ENCODE data around the gene TFPI2. TPM values are rescaled to one million over a fixed set of nuclear protein-coding genes. Genes with fewer than 3 reads are reported as not detected.
A peak's percentile ranks its signal among the peaks of the same experiment; 100 is the strongest.
"Not testable (repeated sequence)": the region's sequence is repeated elsewhere in the genome, so short reads cannot be mapped to it uniquely, and the experiment has no call there.

The TFPI2 gene
- total RNA-seq, 4 donors from 2014 or later = 0.67 to 1.9 (median 0.95) TPM; not detected in 1

DNA sequence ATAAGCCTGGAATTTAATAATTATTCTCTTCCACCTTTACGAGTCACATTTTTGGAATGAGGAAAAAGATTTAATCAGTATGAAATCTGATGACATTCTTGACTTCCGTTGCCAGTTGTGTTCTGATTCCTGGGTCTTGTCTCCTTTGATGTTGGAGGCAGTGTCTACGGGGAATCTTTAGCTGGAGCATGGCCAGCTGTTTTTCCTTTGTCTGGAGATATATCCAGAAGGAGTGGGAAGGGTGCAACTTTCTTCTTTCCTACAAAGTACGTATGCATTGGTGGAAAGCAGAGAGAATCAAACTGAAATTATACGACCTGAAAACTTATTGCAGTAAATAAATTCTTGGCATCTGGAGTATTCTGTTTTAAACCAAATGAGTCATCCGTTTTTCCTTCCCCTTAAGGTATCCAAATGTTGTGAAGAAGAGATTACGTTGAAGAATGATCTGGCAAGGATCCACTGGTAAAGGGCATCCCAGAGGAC lies 24.1 kb upstream of the TFPI2 start:
- H3K27ac ChIP-seq = peak overlapping the region in 3 of 4 donors; percentile 30 to 63 (median 33)
- no peak for DNase-seq

DNA sequence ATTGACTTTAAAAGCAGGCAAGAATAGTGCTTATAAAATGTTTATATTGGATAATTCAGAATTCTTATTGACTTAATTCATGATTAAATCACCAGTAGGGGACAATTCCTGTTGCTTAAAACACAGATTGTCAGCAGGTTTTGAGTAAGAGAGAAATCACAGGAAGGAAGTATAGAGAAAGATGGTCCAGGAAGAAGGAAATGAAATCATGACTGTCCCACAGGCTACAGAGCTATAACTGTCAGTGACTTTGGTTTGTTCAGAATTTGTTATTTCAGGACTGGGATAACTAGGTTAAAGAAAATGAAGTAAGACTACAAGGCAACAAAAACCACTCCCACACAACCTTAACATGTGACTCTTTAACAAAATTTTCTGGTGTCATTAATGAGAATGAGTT lies 22.6 kb upstream of the TFPI2 start:
- TF ChIP-seq, protein P1, sequence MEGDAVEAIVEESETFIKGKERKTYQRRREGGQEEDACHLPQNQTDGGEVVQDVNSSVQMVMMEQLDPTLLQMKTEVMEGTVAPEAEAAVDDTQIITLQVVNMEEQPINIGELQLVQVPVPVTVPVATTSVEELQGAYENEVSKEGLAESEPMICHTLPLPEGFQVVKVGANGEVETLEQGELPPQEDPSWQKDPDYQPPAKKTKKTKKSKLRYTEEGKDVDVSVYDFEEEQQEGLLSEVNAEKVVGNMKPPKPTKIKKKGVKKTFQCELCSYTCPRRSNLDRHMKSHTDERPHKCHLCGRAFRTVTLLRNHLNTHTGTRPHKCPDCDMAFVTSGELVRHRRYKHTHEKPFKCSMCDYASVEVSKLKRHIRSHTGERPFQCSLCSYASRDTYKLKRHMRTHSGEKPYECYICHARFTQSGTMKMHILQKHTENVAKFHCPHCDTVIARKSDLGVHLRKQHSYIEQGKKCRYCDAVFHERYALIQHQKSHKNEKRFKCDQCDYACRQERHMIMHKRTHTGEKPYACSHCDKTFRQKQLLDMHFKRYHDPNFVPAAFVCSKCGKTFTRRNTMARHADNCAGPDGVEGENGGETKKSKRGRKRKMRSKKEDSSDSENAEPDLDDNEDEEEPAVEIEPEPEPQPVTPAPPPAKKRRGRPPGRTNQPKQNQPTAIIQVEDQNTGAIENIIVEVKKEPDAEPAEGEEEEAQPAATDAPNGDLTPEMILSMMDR (IDR thresholded peaks at IDR 0.05) = no peak
- TF ChIP-seq POLR2A (IDR thresholded peaks at IDR 0.05) = no peak
- H3K4me3 ChIP-seq = no peak overlapping the region
- H3K27me3 ChIP-seq = no peaks in the 10 kb centered on the region
- H3K9me3 ChIP-seq = no peaks in the 10 kb centered on the region
- intact Hi-C loops (cut with DNase I) = no loop called here
- H3K4me1 ChIP-seq = peaks cover 0 to 18% (median 0%) of the 10 kb centered on the region in 3 donors
- H3K36me3 ChIP-seq = no peaks in the 10 kb centered on the region
- DNase-seq = no peak
- peak overlapping the region in 1 of 4 donors; percentile 21 for H3K27ac ChIP-seq

More for the DNA sequence above, 24.1 kb upstream of the TFPI2 start:
- intact Hi-C loops (cut with DNase I) = no loop called here
- WGBS, 2 donors = 17 to 18% methylated on average over 7 of the region's 7 CpGs
- no peak for TF ChIP-seq POLR2A (IDR thresholded peaks at IDR 0.05)
- TF ChIP-seq, protein P1 (IDR thresholded peaks at IDR 0.05) = no peak
- H3K4me1 ChIP-seq = peaks cover 0 to 18% (median 0%) of the 10 kb centered on the region in 3 donors
- H3K36me3 ChIP-seq = no peaks in the 10 kb centered on the region
- H3K27me3 ChIP-seq = no peaks in the 10 kb centered on the region
- H3K9me3 ChIP-seq = no peaks in the 10 kb centered on the region
- H3K4me3 ChIP-seq = peak overlapping the region in 1 of 4 donors; percentile 19

- Histone ChIP-seq H3K4me1 (peaks cover 0 to 18% (median 0%) of the 10 kb centered on the region in 3 donors), H3K27ac (peak overlapping the region in 1 of 4 donors; percentile 21)
- H3K4me3 ChIP-seq; H3K27me3 ChIP-seq; H3K36me3 ChIP-seq; DNase-seq; intact Hi-C loops (cut with DNase I); H3K9me3 ChIP-seq: not testable (repeated sequence)
These were observed 21.1 kb upstream of the TFPI2 start for GRCh38 chr7:93911661-93912060.

- Histone ChIP-seq H3K27ac (peak overlapping the region in 2 of 4 donors; percentile 21 to 47), H3K4me1 (peaks cover 0 to 18% (median 0%) of the 10 kb centered on the region in 3 donors)
- H3K4me3 ChIP-seq; intact Hi-C loops (cut with DNase I); DNase-seq; H3K9me3 ChIP-seq; H3K36me3 ChIP-seq; H3K27me3 ChIP-seq: not testable (repeated sequence)
- WGBS, 2 donors = 59% methylated on average over 2 of the region's 3 CpGs; no CpG with 5 or more reads in 1 of the 2 donors
These were observed 20.7 kb upstream of the TFPI2 start for GRCh38 chr7:93911242-93911641.

- no peak for TF ChIP-seq POLR2A (IDR thresholded peaks at IDR 0.05)
- TF ChIP-seq, protein P1 (IDR thresholded peaks at IDR 0.05) = no peak
- 12 to 37% methylated on average over 3 of the region's 3 CpGs for WGBS, 2 donors
- no peak for DNase-seq
- Histone ChIP-seq H3K27ac (peak overlapping the region in 3 of 4 donors; percentile 15 to 47 (median 17)), H3K36me3 (no peaks in the 10 kb centered on the region), H3K4me3 (no peak overlapping the region), H3K9me3 (no peaks in the 10 kb centered on the region), H3K27me3 (no peaks in the 10 kb centered on the region), H3K4me1 (peaks cover 0 to 18% (median 0%) of the 10 kb centered on the region in 3 donors)
- intact Hi-C loops (cut with DNase I) = no loop called here
These were observed 19.8 kb upstream of the TFPI2 start for GRCh38 chr7:93910076-93910994.

DNA sequence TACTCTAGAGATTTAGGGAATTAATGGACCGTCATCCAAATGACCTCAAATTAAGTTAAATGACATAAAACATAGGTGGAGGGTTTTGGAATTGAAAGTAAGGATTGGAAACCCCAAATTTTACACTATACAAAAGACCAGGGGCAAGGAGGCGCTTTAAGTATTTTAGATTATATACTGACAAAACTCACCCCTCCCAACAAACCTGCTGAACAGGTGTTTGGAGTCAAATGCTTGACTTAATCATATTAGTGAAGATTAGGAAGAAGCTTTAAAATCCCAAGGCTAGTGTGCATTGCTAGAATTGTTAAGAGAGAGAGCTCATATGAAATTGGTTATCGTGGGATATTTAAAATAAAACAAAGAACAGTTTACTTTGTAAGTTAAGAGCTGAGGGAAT lies 15.7 kb upstream of the TFPI2 start, which contains the start of gene GNGT1:
TSS of gene GNGT1 (plus strand) at position 301 of the 400 bp plus-strand sequence. CDS start 180 bp downstream, outside the sequence.
- intact Hi-C loops (cut with DNase I) = no loop called here
- H3K4me1 ChIP-seq = peaks cover 0 to 9% (median 0%) of the 10 kb centered on the region in 3 donors
- no peaks in the 10 kb centered on the region for H3K9me3 ChIP-seq
- no peak for TF ChIP-seq POLR2A (IDR thresholded peaks at IDR 0.05)
- TF ChIP-seq, protein P1 (IDR thresholded peaks at IDR 0.05) = no peak
- no peak within 1 kb of the TSS for H3K4me3 ChIP-seq
- H3K27me3 ChIP-seq = no peaks in the 10 kb centered on the region
- no peak for DNase-seq
- WGBS, 2 donors = 56 to 67% methylated on average over 3 of the region's 3 CpGs
- H3K27ac ChIP-seq = no peak within 1 kb of the TSS
- no peaks in the 10 kb centered on the region for H3K36me3 ChIP-seq

Measured in esophagus squamous epithelium (tissue), 5 donors.